Right ventricle myocardium superior (tissue), 1 donor: ENCODE measurements around the gene SERP2. TPM values are rescaled to one million over a fixed set of nuclear protein-coding genes. Genes with fewer than 3 reads are reported as not detected.

Source experiments
- ATAC-seq: fragments of 200-7000 bp; cut with Tn5 transposase; one replicate; pipeline ENCODE4 v1.9.1; 2020; ENCODE audit warnings: mild to moderate bottlenecking; ENCODE audit not compliant: poor library complexity
- DNase-seq: peaks from one replicate; pipeline ENCODE4 v3.0.0-alpha.2; 2020
- intact Hi-C: fragments of 100-400 bp; cut with DNase I; formaldehyde crosslinking; loops from one replicate; pipeline ENCODE4 v1.11.2; 2022
- total RNA-seq: library from RNA; stranded (reverse); fragmentation: NEBNext Ultra II Directional; extraction: Animal tissue kit (Norgen Biotek cat#: 25700); gene quantifications from one replicate; pipeline ENCODE4 v1.2.1, GENCODE V29; 2021
- donor health status: DM: no; HTN: yes; CAD: no; lungs with severe emphysema.

The SERP2 gene
- total RNA-seq, 1 donor from 2014 or later: 12.4 TPM

DNA sequence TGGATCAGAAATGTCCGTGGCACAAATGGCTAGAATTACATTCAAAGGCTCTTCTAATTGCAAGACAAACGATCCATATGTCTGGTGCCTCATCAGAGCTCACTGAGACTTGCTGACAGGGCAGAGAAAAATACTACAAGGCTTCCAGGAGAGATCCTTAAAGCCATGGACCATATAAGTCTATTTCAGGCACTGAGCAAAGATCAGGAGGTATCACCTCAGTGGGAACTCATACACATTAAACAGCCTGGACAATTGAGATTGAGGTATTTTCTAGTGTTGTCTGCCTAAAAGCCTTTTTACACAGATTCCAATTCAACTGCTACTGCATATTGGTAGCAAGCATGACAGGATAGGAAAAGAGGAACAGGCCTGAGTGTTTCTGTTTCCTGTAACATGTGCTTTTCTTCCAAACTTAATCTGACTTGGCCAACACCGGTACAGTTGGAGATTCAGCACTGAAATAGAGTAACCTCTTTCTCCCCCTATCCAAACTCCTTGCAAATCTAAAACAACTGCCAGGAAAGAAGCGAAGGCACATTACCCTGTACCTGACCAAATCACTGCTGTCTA is 65.9 kb downstream of the SERP2 start:
- ATAC-seq: no peak
- intact Hi-C loops: loop anchor here (5.0 to 10.0 kb wide), 4 partner anchors 137 to 387 kb away; no protein-coding TSS in a partner anchor
- no peak for DNase-seq

- ATAC-seq (no peak), DNase-seq (no peak)
- intact Hi-C loops: no loop called here
Observed at GRCh38 chr13:44440046-44440608, 66.5 kb downstream of the SERP2 start.

Other genes with a start within 250 kb of the SERP2 start
- gene TSC22D1, start 202.5 kb downstream of the SERP2 start, total RNA-seq: 223 TPM